ENCODE results near the gene LMF1.

GRCh38 chr16:824194-824593, 146.6 kb downstream of the LMF1 start:
- TF ChIP-seq CTCF (IDR thresholded peaks at IDR 0.05) (no peak), POLR2A (IDR thresholded peaks at IDR 0.05) (no peak)
